Hepatocyte (in vitro differentiated cells): ENCODE results near the gene EEIG1. TPM values are rescaled to one million over a fixed set of nuclear protein-coding genes. Genes with fewer than 3 reads are reported as not detected.

Source experiments
- DNase-seq: peaks from one replicate; pipeline ENCODE4 v3.0.0-alpha.2; 2016; ENCODE audit warnings: low spot score
- H2AFZ ChIP-seq: fragments of 200-600 bp; sonication (generic); 2 replicates; pipeline ENCODE4 v1.6.0; 2016; ENCODE audit warnings: antibody characterized with exemption, mild to moderate bottlenecking
- H3K27ac ChIP-seq: fragments of 200-600 bp; sonication (generic); 2 replicates; pipeline ENCODE4 v1.5.1; 2016; ENCODE audit warnings: mild to moderate bottlenecking
- H3K27me3 ChIP-seq: fragments of 200-600 bp; sonication (generic); 2 replicates; pipeline ENCODE4 v1.6.1; 2016
- H3K36me3 ChIP-seq: fragments of 200-600 bp; sonication (generic); replicated peaks from 2 replicates; pipeline ENCODE4 v1.5.1; 2016; ENCODE audit warnings: low read depth; ENCODE audit not compliant: insufficient read depth
- H3K4me1 ChIP-seq: fragments of 200-600 bp; sonication (generic); 2 replicates; pipeline ENCODE4 v1.5.1; 2016; ENCODE audit warnings: mild to moderate bottlenecking, moderate library complexity; ENCODE audit not compliant: insufficient read depth
- H3K4me2 ChIP-seq: fragments of 200-600 bp; sonication (generic); 2 replicates; pipeline ENCODE4 v1.6.0; 2016
- H3K4me3 ChIP-seq: fragments of 200-600 bp; sonication (generic); 2 replicates; pipeline ENCODE4 v1.5.1; 2016; ENCODE audit warnings: mild to moderate bottlenecking
- H3K79me2 ChIP-seq: fragments of 200-600 bp; sonication (generic); 2 replicates; pipeline ENCODE4 v1.6.0; 2017; ENCODE audit warnings: mild to moderate bottlenecking
- H3K9me2 ChIP-seq: fragments of 200-600 bp; sonication (generic); replicated peaks from 2 replicates; pipeline ENCODE4 v1.6.0; 2017; ENCODE audit warnings: mild to moderate bottlenecking; ENCODE audit not compliant: insufficient read depth
- H3K9me3 ChIP-seq: fragments of 200-600 bp; sonication (generic); 2 replicates; pipeline ENCODE4 v1.5.1; 2016; ENCODE audit warnings: low read depth, mild to moderate bottlenecking
- H4K20me1 ChIP-seq: fragments of 200-600 bp; sonication (generic); 2 replicates; pipeline ENCODE4 v1.6.0; 2016; ENCODE audit warnings: mild to moderate bottlenecking; ENCODE audit not compliant: insufficient read depth, poor library complexity, severe bottlenecking
- CTCF ChIP-seq: fragments of 200-600 bp; sonication (generic); IDR thresholded peaks from 2 replicates; pipeline ENCODE4 v1.5.1; 2016; ENCODE audit warnings: antibody characterized with exemption, mild to moderate bottlenecking; ENCODE audit not compliant: poor library complexity
- EZH2 ChIP-seq: fragments of 200-600 bp; sonication (generic); IDR thresholded peaks from 2 replicates; pipeline ENCODE4 v1.6.1; 2016; ENCODE audit warnings: antibody characterized with exemption, mild to moderate bottlenecking, borderline replicate concordance
- EZH2phosphoT487 ChIP-seq: fragments of 200-600 bp; sonication (generic); IDR thresholded peaks from one replicate; pipeline ENCODE4 v1.6.1; 2018; ENCODE audit warnings: antibody characterized with exemption, mild to moderate bottlenecking, low read depth, moderate library complexity; ENCODE audit not compliant: unreplicated experiment, severe bottlenecking
- WGBS: methylation state at CpG from one replicate; pipeline ENCODE4 v1.1.6; 2016; ENCODE audit warnings: low lambda C conversion rate; ENCODE audit errors: missing lambda C conversion rate; 5-methylcytosine and 5-hydroxymethylcytosine counted together
- polyA plus RNA-seq: library from polyadenylated mRNA; unstranded; fragments of >200 nt; fragmentation: Nextera tagmentation; extraction: Ambion mirVana; gene quantifications from 2 replicates; pipeline ENCODE4 v1.2.1, GENCODE V29; 2016
- total RNA-seq: library from RNA; depleted of rRNA; stranded (reverse); fragments of >200 nt; gene quantifications from 2 replicates; pipeline ENCODE4 v1.2.3, GENCODE V29; 2014

The EEIG1 gene
- total and polyA plus RNA-seq, 2 experiments from 2014 or later = 38.1 to 43.6 TPM

GRCh38 chr9:127936347-127936852 lies 44.4 kb downstream of the EEIG1 start:
- H3K4me2 ChIP-seq = peak overlapping the region; percentile 97
- H4K20me1 ChIP-seq = no peaks in the 10 kb centered on the region
- no peak for DNase-seq
- H3K79me2 ChIP-seq = peaks cover 21% of the 10 kb centered on the region
- H3K9me3 ChIP-seq = no peaks in the 10 kb centered on the region
- H3K4me1 ChIP-seq = peaks cover 22% of the 10 kb centered on the region
- H2AFZ ChIP-seq = no peak overlapping the region
- H3K27ac ChIP-seq = no peak overlapping the region
- TF ChIP-seq CTCF (no peak), EZH2 (no peak), EZH2phosphoT487 (no peak)
- no peaks in the 10 kb centered on the region for H3K27me3 ChIP-seq
- H3K4me3 ChIP-seq = no peak overlapping the region
- H3K36me3 ChIP-seq = no peaks in the 10 kb centered on the region
- no peaks in the 10 kb centered on the region for H3K9me2 ChIP-seq
- WGBS = 85% methylated on average over 14 of the region's 14 CpGs

GRCh38 chr9:127935765-127936221 lies 45.0 kb downstream of the EEIG1 start:
- H3K27me3 ChIP-seq = no peaks in the 10 kb centered on the region
- H3K27ac ChIP-seq = no peak overlapping the region
- no peak for TF ChIP-seq EZH2phosphoT487
- TF ChIP-seq CTCF = no peak
- TF ChIP-seq EZH2 = no peak
- DNase-seq = no peak
- no peaks in the 10 kb centered on the region for H3K9me2 ChIP-seq
- peaks cover 21% of the 10 kb centered on the region for H3K79me2 ChIP-seq
- H4K20me1 ChIP-seq = no peaks in the 10 kb centered on the region
- WGBS = 80% methylated on average over 4 of the region's 4 CpGs
- H3K9me3 ChIP-seq = no peaks in the 10 kb centered on the region
- no peak overlapping the region for H3K4me3 ChIP-seq
- H3K4me2 ChIP-seq = peak overlapping the region; percentile 97
- H2AFZ ChIP-seq = no peak overlapping the region
- H3K36me3 ChIP-seq = no peaks in the 10 kb centered on the region
- H3K4me1 ChIP-seq = peaks cover 28% of the 10 kb centered on the region

DNA sequence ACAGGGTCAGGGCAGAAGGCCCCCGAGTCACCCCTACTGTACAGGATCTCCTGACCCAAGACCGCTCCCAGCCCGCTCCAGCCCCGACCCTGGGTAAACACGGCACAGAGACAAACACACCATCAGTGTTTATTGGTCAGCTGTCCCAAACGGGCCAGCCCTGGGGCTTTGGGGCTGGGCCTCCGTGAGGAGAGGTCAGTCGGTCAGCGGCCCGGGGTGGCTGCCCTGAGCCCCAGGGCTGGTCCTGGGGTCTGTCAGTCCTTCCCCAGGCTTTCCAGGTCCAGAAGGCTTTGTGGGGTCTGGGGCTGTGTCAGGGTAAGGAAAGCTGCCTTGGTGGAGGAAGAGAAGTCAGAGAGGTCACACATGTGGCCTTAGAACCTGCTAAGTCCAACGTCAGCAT lies 45.8 kb downstream of the EEIG1 start:
- H3K4me1 ChIP-seq = peaks cover 28% of the 10 kb centered on the region
- no peaks in the 10 kb centered on the region for H3K9me2 ChIP-seq
- peaks cover 21% of the 10 kb centered on the region for H3K79me2 ChIP-seq
- WGBS = 76% methylated on average over 11 of the region's 11 CpGs
- no peaks in the 10 kb centered on the region for H3K9me3 ChIP-seq
- no peaks in the 10 kb centered on the region for H3K36me3 ChIP-seq
- no peaks in the 10 kb centered on the region for H4K20me1 ChIP-seq
- no peak overlapping the region for H2AFZ ChIP-seq
- no peaks in the 10 kb centered on the region for H3K27me3 ChIP-seq
- H3K4me3 ChIP-seq = no peak overlapping the region
- no peak overlapping the region for H3K27ac ChIP-seq
- no peak for DNase-seq
- H3K4me2 ChIP-seq = no peak overlapping the region
- TF ChIP-seq EZH2phosphoT487 = no peak
- TF ChIP-seq EZH2 = no peak
- no peak for TF ChIP-seq CTCF

- Histone ChIP-seq H3K9me2 (no peaks in the 10 kb centered on the region), H3K4me3 (no peak overlapping the region)
- WGBS = 93% methylated on average over 4 of the region's 4 CpGs
Measured at GRCh38 chr9:127934248-127934647, 46.5 kb downstream of the EEIG1 start.

More at GRCh38 chr9:127934248-127934647, 46.5 kb downstream of the EEIG1 start:
- H2AFZ ChIP-seq = no peak overlapping the region
- H3K4me1 ChIP-seq = peaks cover 28% of the 10 kb centered on the region
- TF ChIP-seq CTCF (no peak), EZH2 (no peak), EZH2phosphoT487 (no peak)
- H3K9me3 ChIP-seq = no peaks in the 10 kb centered on the region
- H3K27me3 ChIP-seq = peaks cover 5% of the 10 kb centered on the region
- no peak overlapping the region for H3K4me2 ChIP-seq
- no peaks in the 10 kb centered on the region for H3K36me3 ChIP-seq
- H3K27ac ChIP-seq = no peak overlapping the region
- no peaks in the 10 kb centered on the region for H4K20me1 ChIP-seq
- H3K79me2 ChIP-seq = peaks cover 21% of the 10 kb centered on the region
- DNase-seq = no peak
